HEK293 (cell line): ENCODE data around the gene ZNF790.

Experiments used
- GLIS1 ChIP-seq: fragments of 450-650 bp; formaldehyde crosslinking; IDR thresholded peaks from 2 replicates; pipeline ENCODE4 v1.5.1; 2016; ENCODE audit warnings: missing biosample characterization, missing genetic modification characterization
- OVOL3 ChIP-seq: fragments of 450-650 bp; formaldehyde crosslinking; IDR thresholded peaks from 2 replicates; pipeline ENCODE4 v1.5.1; 2016; ENCODE audit warnings: missing biosample characterization, missing genetic modification characterization
- ZFP69B ChIP-seq: fragments of 450-650 bp; formaldehyde crosslinking; IDR thresholded peaks from 2 replicates; pipeline ENCODE4 v1.5.1; 2016; ENCODE audit warnings: missing biosample characterization, missing genetic modification characterization
- ZNF140 ChIP-seq: fragments of 450-650 bp; formaldehyde crosslinking; IDR thresholded peaks from 2 replicates; pipeline ENCODE4 v1.5.1; 2016; ENCODE audit warnings: missing biosample characterization, missing genetic modification characterization
- ZNF146 ChIP-seq: fragments of 450-650 bp; formaldehyde crosslinking; IDR thresholded peaks from 2 replicates; pipeline ENCODE4 v1.5.1; 2016; ENCODE audit warnings: missing biosample characterization, missing genetic modification characterization
- ZNF19 ChIP-seq: fragments of 450-650 bp; formaldehyde crosslinking; IDR thresholded peaks from 2 replicates; pipeline ENCODE4; 2016; ENCODE audit warnings: missing biosample characterization, missing genetic modification characterization, low read depth
- ZNF266 ChIP-seq: fragments of 450-650 bp; formaldehyde crosslinking; IDR thresholded peaks from 2 replicates; pipeline ENCODE4 v1.5.1; 2016; ENCODE audit warnings: missing biosample characterization, missing genetic modification characterization, low read depth
- ZNF311 ChIP-seq: fragments of 450-650 bp; formaldehyde crosslinking; IDR thresholded peaks from 2 replicates; pipeline ENCODE4 v1.5.1; 2017; ENCODE audit warnings: missing biosample characterization, missing genetic modification characterization, borderline replicate concordance
- ZNF48 ChIP-seq: fragments of 450-650 bp; formaldehyde crosslinking; IDR thresholded peaks from 2 replicates; pipeline ENCODE4 v1.5.1; 2016; ENCODE audit warnings: missing biosample characterization, missing genetic modification characterization
- ZNF571 ChIP-seq: fragments of 450-650 bp; formaldehyde crosslinking; IDR thresholded peaks from 2 replicates; pipeline ENCODE4 v1.5.0; 2017; ENCODE audit warnings: missing biosample characterization, missing genetic modification characterization
- ZNF610 ChIP-seq: fragments of 450-650 bp; formaldehyde crosslinking; IDR thresholded peaks from 2 replicates; pipeline ENCODE4 v1.5.1; 2016; ENCODE audit warnings: missing biosample characterization, missing genetic modification characterization, borderline replicate concordance
- ZNF76 ChIP-seq: fragments of 450-650 bp; formaldehyde crosslinking; IDR thresholded peaks from 2 replicates; pipeline ENCODE4; 2016; ENCODE audit warnings: low read depth, missing biosample characterization, missing genetic modification characterization, borderline replicate concordance
- ZNF776 ChIP-seq: fragments of 450-650 bp; formaldehyde crosslinking; IDR thresholded peaks from 2 replicates; pipeline ENCODE4 v1.5.0; 2017; ENCODE audit warnings: missing biosample characterization, missing genetic modification characterization, borderline replicate concordance
- TF ChIP-seq, protein P1 (sequence below): fragments of 450-650 bp; formaldehyde crosslinking; IDR thresholded peaks from 2 replicates; pipeline ENCODE4 v1.5.1; 2016; ENCODE audit warnings: missing biosample characterization, missing genetic modification characterization, borderline replicate concordance
- TF ChIP-seq, protein P2 (sequence below): fragments of 450-650 bp; formaldehyde crosslinking; IDR thresholded peaks from 2 replicates; pipeline ENCODE4 v1.5.1; 2016; ENCODE audit warnings: missing biosample characterization, missing genetic modification characterization
- TF ChIP-seq, protein P3 (sequence below): fragments of 450-650 bp; formaldehyde crosslinking; IDR thresholded peaks from 2 replicates; pipeline ENCODE4 v1.5.1; 2016; ENCODE audit warnings: missing biosample characterization, missing genetic modification characterization
- TF ChIP-seq, protein P4 (sequence below): fragments of 450-650 bp; formaldehyde crosslinking; IDR thresholded peaks from 2 replicates; pipeline ENCODE4 v1.5.1; 2016; ENCODE audit warnings: missing biosample characterization, missing genetic modification characterization
- TF ChIP-seq, protein P5 (sequence below): fragments of 450-650 bp; formaldehyde crosslinking; IDR thresholded peaks from 2 replicates; pipeline ENCODE4 v1.5.1; 2016; ENCODE audit warnings: missing biosample characterization, missing genetic modification characterization, borderline replicate concordance
- TF ChIP-seq, protein P6 (sequence below): fragments of 450-650 bp; formaldehyde crosslinking; IDR thresholded peaks from 2 replicates; pipeline ENCODE4 v1.5.1; 2016; ENCODE audit warnings: missing biosample characterization, missing genetic modification characterization

Gene ZNF790

DNA sequence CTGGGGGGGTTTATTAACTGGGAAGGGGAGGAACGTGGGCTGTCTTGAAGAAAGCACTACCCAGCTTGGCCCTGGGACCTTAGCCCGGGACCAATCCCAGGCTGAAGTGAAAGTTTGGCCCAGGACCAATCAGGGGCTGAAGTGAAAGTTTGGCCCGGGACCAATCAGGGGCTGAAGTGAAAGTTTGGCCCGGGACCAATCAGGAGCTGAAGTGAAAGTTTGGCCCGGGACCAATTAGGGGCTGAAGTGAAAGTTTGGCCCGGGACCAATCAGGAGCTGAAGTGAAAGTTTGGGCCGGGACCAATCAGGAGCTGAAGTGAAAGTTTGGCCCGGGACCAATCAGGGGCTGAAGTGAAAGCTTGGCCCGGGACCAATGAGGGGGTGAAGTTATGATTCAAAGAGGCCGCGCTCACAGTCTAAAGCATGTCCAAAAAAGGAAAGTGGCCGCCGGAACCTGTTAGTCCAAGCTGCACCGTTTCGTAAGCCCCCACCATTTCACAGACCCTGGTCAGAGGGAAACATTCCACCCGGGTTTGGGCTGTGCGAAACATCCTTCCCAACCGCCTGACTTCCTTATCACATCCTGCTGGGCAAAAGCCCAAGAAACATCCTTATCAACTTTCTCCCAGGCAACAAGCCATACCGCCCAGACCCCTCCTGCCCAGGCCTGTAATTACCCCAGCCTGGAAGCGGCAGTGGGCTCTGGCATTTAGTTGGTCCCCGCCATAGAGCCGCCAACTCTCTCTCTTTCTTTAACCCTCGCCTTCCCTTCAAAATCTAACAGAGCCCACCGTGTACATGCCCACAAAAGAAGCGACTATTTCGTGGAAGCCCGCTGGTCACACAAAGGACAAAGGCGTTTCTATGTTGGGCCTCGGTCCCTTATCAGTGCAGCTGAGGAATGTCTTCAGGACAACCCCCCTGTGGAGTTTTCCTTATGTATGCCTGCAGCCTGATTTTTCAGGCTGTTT, 66.6 kb downstream of the ZNF790 start (continued):
- TF ChIP-seq, protein P1, sequence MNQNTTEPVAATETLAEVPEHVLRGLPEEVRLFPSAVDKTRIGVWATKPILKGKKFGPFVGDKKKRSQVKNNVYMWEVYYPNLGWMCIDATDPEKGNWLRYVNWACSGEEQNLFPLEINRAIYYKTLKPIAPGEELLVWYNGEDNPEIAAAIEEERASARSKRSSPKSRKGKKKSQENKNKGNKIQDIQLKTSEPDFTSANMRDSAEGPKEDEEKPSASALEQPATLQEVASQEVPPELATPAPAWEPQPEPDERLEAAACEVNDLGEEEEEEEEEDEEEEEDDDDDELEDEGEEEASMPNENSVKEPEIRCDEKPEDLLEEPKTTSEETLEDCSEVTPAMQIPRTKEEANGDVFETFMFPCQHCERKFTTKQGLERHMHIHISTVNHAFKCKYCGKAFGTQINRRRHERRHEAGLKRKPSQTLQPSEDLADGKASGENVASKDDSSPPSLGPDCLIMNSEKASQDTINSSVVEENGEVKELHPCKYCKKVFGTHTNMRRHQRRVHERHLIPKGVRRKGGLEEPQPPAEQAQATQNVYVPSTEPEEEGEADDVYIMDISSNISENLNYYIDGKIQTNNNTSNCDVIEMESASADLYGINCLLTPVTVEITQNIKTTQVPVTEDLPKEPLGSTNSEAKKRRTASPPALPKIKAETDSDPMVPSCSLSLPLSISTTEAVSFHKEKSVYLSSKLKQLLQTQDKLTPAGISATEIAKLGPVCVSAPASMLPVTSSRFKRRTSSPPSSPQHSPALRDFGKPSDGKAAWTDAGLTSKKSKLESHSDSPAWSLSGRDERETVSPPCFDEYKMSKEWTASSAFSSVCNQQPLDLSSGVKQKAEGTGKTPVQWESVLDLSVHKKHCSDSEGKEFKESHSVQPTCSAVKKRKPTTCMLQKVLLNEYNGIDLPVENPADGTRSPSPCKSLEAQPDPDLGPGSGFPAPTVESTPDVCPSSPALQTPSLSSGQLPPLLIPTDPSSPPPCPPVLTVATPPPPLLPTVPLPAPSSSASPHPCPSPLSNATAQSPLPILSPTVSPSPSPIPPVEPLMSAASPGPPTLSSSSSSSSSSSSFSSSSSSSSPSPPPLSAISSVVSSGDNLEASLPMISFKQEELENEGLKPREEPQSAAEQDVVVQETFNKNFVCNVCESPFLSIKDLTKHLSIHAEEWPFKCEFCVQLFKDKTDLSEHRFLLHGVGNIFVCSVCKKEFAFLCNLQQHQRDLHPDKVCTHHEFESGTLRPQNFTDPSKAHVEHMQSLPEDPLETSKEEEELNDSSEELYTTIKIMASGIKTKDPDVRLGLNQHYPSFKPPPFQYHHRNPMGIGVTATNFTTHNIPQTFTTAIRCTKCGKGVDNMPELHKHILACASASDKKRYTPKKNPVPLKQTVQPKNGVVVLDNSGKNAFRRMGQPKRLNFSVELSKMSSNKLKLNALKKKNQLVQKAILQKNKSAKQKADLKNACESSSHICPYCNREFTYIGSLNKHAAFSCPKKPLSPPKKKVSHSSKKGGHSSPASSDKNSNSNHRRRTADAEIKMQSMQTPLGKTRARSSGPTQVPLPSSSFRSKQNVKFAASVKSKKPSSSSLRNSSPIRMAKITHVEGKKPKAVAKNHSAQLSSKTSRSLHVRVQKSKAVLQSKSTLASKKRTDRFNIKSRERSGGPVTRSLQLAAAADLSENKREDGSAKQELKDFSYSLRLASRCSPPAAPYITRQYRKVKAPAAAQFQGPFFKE (tag by site-specific recombination), result no peak
- TF ChIP-seq ZFP69B (tag by site-specific recombination) (no peak; the same call in 1 of the 2 replicates), ZNF48 (no peak), ZNF776 (tag by site-specific recombination) (no peak), ZNF140 (tag by site-specific recombination) (no peak), ZNF76 (tag by site-specific recombination) (no peak), ZNF19 (tag by site-specific recombination) (no peak), ZNF571 (tag by site-specific recombination) (no peak), OVOL3 (tag by site-specific recombination) (no peak), GLIS1 (tag by site-specific recombination) (no peak), ZNF311 (tag by site-specific recombination) (peak; percentile 48; the same call in 1 of the 2 replicates), ZNF146 (no peak), ZNF610 (no peak), ZNF266 (no peak)
- TF ChIP-seq, protein P2, sequence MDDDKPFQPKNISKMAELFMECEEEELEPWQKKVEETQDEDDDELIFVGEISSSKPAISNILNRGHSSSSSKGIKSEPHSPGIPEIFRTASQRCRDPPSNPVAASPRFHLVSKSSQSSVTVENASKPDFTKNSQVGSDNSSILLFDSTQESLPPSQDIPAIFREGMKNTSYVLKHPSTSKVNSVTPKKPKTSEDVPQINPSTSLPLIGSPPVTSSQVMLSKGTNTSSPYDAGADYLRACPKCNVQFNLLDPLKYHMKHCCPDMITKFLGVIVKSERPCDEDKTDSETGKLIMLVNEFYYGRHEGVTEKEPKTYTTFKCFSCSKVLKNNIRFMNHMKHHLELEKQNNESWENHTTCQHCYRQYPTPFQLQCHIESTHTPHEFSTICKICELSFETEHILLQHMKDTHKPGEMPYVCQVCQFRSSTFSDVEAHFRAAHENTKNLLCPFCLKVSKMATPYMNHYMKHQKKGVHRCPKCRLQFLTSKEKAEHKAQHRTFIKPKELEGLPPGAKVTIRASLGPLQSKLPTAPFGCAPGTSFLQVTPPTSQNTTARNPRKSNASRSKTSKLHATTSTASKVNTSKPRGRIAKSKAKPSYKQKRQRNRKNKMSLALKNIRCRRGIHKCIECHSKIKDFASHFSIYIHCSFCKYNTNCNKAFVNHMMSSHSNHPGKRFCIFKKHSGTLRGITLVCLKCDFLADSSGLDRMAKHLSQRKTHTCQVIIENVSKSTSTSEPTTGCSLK, result no peak
- TF ChIP-seq, protein P3, sequence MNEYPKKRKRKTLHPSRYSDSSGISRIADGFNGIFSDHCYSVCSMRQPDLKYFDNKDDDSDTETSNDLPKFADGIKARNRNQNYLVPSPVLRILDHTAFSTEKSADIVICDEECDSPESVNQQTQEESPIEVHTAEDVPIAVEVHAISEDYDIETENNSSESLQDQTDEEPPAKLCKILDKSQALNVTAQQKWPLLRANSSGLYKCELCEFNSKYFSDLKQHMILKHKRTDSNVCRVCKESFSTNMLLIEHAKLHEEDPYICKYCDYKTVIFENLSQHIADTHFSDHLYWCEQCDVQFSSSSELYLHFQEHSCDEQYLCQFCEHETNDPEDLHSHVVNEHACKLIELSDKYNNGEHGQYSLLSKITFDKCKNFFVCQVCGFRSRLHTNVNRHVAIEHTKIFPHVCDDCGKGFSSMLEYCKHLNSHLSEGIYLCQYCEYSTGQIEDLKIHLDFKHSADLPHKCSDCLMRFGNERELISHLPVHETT (tag by site-specific recombination), result no peak
- TF ChIP-seq, protein P4, sequence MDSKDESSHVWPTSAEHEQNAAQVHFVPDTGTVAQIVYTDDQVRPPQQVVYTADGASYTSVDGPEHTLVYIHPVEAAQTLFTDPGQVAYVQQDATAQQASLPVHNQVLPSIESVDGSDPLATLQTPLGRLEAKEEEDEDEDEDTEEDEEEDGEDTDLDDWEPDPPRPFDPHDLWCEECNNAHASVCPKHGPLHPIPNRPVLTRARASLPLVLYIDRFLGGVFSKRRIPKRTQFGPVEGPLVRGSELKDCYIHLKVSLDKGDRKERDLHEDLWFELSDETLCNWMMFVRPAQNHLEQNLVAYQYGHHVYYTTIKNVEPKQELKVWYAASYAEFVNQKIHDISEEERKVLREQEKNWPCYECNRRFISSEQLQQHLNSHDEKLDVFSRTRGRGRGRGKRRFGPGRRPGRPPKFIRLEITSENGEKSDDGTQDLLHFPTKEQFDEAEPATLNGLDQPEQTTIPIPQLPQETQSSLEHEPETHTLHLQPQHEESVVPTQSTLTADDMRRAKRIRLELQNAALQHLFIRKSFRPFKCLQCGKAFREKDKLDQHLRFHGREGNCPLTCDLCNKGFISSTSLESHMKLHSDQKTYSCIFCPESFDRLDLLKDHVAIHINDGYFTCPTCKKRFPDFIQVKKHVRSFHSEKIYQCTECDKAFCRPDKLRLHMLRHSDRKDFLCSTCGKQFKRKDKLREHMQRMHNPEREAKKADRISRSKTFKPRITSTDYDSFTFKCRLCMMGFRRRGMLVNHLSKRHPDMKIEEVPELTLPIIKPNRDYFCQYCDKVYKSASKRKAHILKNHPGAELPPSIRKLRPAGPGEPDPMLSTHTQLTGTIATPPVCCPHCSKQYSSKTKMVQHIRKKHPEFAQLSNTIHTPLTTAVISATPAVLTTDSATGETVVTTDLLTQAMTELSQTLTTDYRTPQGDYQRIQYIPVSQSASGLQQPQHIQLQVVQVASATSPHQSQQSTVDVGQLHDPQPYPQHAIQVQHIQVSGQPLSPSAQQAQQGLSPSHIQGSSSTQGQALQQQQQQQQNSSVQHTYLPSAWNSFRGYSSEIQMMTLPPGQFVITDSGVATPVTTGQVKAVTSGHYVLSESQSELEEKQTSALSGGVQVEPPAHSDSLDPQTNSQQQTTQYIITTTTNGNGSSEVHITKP, result peak; percentile 53; the same call in 1 of the 2 replicates
- TF ChIP-seq, protein P5, sequence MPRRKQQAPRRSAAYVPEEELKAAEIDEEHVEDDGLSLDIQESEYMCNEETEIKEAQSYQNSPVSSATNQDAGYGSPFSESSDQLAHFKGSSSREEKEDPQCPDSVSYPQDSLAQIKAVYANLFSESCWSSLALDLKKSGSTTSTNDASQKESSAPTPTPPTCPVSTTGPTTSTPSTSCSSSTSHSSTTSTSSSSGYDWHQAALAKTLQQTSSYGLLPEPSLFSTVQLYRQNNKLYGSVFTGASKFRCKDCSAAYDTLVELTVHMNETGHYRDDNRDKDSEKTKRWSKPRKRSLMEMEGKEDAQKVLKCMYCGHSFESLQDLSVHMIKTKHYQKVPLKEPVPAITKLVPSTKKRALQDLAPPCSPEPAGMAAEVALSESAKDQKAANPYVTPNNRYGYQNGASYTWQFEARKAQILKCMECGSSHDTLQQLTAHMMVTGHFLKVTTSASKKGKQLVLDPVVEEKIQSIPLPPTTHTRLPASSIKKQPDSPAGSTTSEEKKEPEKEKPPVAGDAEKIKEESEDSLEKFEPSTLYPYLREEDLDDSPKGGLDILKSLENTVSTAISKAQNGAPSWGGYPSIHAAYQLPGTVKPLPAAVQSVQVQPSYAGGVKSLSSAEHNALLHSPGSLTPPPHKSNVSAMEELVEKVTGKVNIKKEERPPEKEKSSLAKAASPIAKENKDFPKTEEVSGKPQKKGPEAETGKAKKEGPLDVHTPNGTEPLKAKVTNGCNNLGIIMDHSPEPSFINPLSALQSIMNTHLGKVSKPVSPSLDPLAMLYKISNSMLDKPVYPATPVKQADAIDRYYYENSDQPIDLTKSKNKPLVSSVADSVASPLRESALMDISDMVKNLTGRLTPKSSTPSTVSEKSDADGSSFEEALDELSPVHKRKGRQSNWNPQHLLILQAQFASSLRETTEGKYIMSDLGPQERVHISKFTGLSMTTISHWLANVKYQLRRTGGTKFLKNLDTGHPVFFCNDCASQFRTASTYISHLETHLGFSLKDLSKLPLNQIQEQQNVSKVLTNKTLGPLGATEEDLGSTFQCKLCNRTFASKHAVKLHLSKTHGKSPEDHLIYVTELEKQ (tag by site-specific recombination), result no peak
- TF ChIP-seq, protein P6, sequence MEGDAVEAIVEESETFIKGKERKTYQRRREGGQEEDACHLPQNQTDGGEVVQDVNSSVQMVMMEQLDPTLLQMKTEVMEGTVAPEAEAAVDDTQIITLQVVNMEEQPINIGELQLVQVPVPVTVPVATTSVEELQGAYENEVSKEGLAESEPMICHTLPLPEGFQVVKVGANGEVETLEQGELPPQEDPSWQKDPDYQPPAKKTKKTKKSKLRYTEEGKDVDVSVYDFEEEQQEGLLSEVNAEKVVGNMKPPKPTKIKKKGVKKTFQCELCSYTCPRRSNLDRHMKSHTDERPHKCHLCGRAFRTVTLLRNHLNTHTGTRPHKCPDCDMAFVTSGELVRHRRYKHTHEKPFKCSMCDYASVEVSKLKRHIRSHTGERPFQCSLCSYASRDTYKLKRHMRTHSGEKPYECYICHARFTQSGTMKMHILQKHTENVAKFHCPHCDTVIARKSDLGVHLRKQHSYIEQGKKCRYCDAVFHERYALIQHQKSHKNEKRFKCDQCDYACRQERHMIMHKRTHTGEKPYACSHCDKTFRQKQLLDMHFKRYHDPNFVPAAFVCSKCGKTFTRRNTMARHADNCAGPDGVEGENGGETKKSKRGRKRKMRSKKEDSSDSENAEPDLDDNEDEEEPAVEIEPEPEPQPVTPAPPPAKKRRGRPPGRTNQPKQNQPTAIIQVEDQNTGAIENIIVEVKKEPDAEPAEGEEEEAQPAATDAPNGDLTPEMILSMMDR (tag by site-specific recombination), result no peak
